Smooth muscle cell (in vitro differentiated cells): Measurements from ENCODE around the gene SIX3. TPM values are rescaled to one million over a fixed set of nuclear protein-coding genes. Genes with fewer than 3 reads are reported as not detected.

ENCODE experiments used
- DNase-seq: peaks from one replicate; lab custom pipeline; 2025; ENCODE audit not compliant: unreplicated experiment; lab: John Stamatoyannopoulos, UW
- H2AFZ ChIP-seq: fragments of 200-600 bp; sonication (generic); 2 replicates; pipeline ENCODE4 v1.6.0; 2016; ENCODE audit warnings: antibody characterized with exemption, low read depth, mild to moderate bottlenecking
- H3F3A ChIP-seq: fragments of 200-600 bp; sonication (generic); 2 replicates; pipeline ENCODE4 v1.6.0; 2017; ENCODE audit warnings: antibody characterized with exemption, low read depth
- H3K27ac ChIP-seq: fragments of 200-600 bp; sonication (generic); 2 replicates; pipeline ENCODE4 v1.5.1; 2016; ENCODE audit warnings: low read depth, mild to moderate bottlenecking
- H3K27me3 ChIP-seq: fragments of 200-600 bp; sonication (generic); 2 replicates; pipeline ENCODE4 v1.6.1; 2016; ENCODE audit warnings: low read depth, mild to moderate bottlenecking
- H3K36me3 ChIP-seq: fragments of 200-600 bp; sonication (generic); 2 replicates; pipeline ENCODE4 v1.5.1; 2016; ENCODE audit warnings: low read depth
- H3K4me1 ChIP-seq: fragments of 200-600 bp; sonication (generic); 2 replicates; pipeline ENCODE4 v1.5.1; 2016; ENCODE audit warnings: low read depth
- H3K4me2 ChIP-seq: fragments of 200-600 bp; sonication (generic); 2 replicates; pipeline ENCODE4 v1.6.0; 2016; ENCODE audit warnings: mild to moderate bottlenecking
- H3K4me3 ChIP-seq: fragments of 200-600 bp; sonication (generic); 2 replicates; pipeline ENCODE4 v1.5.1; 2016; ENCODE audit warnings: mild to moderate bottlenecking
- H3K79me2 ChIP-seq: fragments of 200-600 bp; sonication (generic); 2 replicates; pipeline ENCODE4 v1.6.0; 2016; ENCODE audit warnings: low read depth, mild to moderate bottlenecking
- H3K9ac ChIP-seq: fragments of 200-600 bp; sonication (generic); 2 replicates; pipeline ENCODE4 v1.6.0; 2016; ENCODE audit warnings: low read depth
- H3K9me3 ChIP-seq: fragments of 200-600 bp; sonication (generic); replicated peaks from 2 replicates; pipeline ENCODE4 v1.5.1; 2016; ENCODE audit warnings: low read depth
- H4K20me1 ChIP-seq: fragments of 200-600 bp; sonication (generic); 2 replicates; pipeline ENCODE4 v1.6.0; 2016; ENCODE audit warnings: low read depth
- WGBS: methylation state at CpG from one replicate; pipeline ENCODE4 v1.1.7; 2016; ENCODE audit warnings: low lambda C conversion rate; 5-methylcytosine and 5-hydroxymethylcytosine counted together
- polyA plus RNA-seq: library from polyadenylated mRNA; unstranded; fragments of >200 nt; fragmentation: Nextera tagmentation; extraction: Ambion mirVana; gene quantifications from 2 replicates; pipeline ENCODE4 v1.2.1, GENCODE V29; 2016
- total RNA-seq: library from RNA; depleted of rRNA; stranded (reverse); fragments of >200 nt; gene quantifications from 2 replicates; pipeline ENCODE4 v1.2.3, GENCODE V29; 2014
- TF ChIP-seq, protein P1 (sequence below): fragments of 200-600 bp; sonication (generic); IDR thresholded peaks from 2 replicates; pipeline ENCODE4 v1.5.1; 2017; ENCODE audit warnings: borderline replicate concordance, mild to moderate bottlenecking, antibody characterized with exemption; ENCODE audit not compliant: insufficient read depth, poor library complexity, severe bottlenecking

Gene SIX3
- total and polyA plus RNA-seq, 2 experiments from 2014 or later = not detected

- 3% methylated on average over 43 of the region's 45 CpGs for WGBS
- Histone ChIP-seq H3F3A (no peaks in the 10 kb centered on the region), H3K4me2 (peak overlapping the region; percentile 57), H3K79me2 (no peaks in the 10 kb centered on the region), H3K4me3 (no peak overlapping the region), H3K27me3 (peaks cover 100% of the 10 kb centered on the region), H3K9ac (no peak overlapping the region), H3K36me3 (no peaks in the 10 kb centered on the region), H3K4me1 (peaks cover 35% of the 10 kb centered on the region), H4K20me1 (no peaks in the 10 kb centered on the region), H3K9me3 (no peaks in the 10 kb centered on the region), H3K27ac (no peak overlapping the region), H2AFZ (no peak overlapping the region)
- no peak for DNase-seq
- TF ChIP-seq, protein P1, sequence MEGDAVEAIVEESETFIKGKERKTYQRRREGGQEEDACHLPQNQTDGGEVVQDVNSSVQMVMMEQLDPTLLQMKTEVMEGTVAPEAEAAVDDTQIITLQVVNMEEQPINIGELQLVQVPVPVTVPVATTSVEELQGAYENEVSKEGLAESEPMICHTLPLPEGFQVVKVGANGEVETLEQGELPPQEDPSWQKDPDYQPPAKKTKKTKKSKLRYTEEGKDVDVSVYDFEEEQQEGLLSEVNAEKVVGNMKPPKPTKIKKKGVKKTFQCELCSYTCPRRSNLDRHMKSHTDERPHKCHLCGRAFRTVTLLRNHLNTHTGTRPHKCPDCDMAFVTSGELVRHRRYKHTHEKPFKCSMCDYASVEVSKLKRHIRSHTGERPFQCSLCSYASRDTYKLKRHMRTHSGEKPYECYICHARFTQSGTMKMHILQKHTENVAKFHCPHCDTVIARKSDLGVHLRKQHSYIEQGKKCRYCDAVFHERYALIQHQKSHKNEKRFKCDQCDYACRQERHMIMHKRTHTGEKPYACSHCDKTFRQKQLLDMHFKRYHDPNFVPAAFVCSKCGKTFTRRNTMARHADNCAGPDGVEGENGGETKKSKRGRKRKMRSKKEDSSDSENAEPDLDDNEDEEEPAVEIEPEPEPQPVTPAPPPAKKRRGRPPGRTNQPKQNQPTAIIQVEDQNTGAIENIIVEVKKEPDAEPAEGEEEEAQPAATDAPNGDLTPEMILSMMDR = no peak
Measured at GRCh38 chr2:44932564-44933392, 8.7 kb upstream of the SIX3 start.

DNA sequence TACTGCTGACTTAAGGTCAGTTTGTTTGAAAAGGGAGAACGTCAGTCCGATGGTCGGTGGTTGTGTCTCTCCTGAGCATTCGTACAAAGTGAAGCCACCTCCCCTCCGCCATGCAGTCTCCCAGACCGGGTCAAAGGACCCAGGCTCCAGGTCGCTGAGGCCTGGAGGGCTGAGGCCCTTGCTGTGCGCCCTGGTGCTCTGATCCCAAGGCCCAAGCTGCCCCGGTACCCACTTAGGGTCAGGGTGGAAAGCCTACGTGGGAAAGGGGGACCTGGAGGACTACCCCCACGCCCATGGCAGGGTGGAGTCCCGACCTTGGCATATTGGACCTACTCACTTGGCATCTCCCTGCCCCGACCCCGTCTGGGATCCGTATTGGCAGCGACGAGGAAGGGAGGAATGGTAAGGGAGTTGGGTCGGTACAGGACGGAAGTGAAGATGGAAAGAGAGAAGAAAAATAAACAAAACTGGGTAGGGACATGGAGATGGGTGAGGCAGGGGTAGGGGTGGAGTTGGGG lies 8.0 kb upstream of the SIX3 start:
- Histone ChIP-seq H2AFZ (no peak overlapping the region), H3K4me1 (peaks cover 28% of the 10 kb centered on the region), H3K79me2 (no peaks in the 10 kb centered on the region), H3K36me3 (no peaks in the 10 kb centered on the region), H3K27me3 (peaks cover 100% of the 10 kb centered on the region), H3K4me3 (no peak overlapping the region), H3K9ac (no peak overlapping the region), H3K9me3 (no peaks in the 10 kb centered on the region), H3F3A (no peaks in the 10 kb centered on the region), H3K4me2 (peak overlapping the region; percentile 57), H3K27ac (no peak overlapping the region), H4K20me1 (no peaks in the 10 kb centered on the region)
- 4% methylated on average over 19 of the region's 19 CpGs for whole genome bisulfite sequencing
- TF ChIP-seq, protein P1 = no peak
- DNase-seq = no peak

- DNase-seq = no peak
- Histone ChIP-seq H3F3A (no peaks in the 10 kb centered on the region), H3K27ac (no peak overlapping the region), H3K79me2 (no peaks in the 10 kb centered on the region), H3K36me3 (no peaks in the 10 kb centered on the region), H2AFZ (no peak overlapping the region), H3K27me3 (peaks cover 100% of the 10 kb centered on the region), H3K9me3 (no peaks in the 10 kb centered on the region), H4K20me1 (no peaks in the 10 kb centered on the region), H3K9ac (no peak overlapping the region), H3K4me1 (peaks cover 23% of the 10 kb centered on the region), H3K4me2 (no peak overlapping the region), H3K4me3 (no peak overlapping the region)
- TF ChIP-seq, protein P1 = no peak
- WGBS = 3% methylated on average over 49 of the region's 60 CpGs
Measured at GRCh38 chr2:44934038-44934982, 7.2 kb upstream of the SIX3 start.
